Body of pancreas (tissue), 4 donors: ENCODE data around the gene UBE4A.

ENCODE experiments used
- CTCF ChIP-seq, 7 experiments: fragments of 450-650 bp in 4 of 7; fragments of 200-600 bp in 3 of 7; sonication (generic) in 3 of 7; IDR thresholded peaks; one replicate each; pipeline ENCODE4 v1.5.1; 2016 to 2019; ENCODE audit warnings: antibody characterized with exemption in 7 of 7
- POLR2A ChIP-seq, 3 donors: fragments of 450-650 bp; IDR thresholded peaks; one replicate each; pipeline ENCODE4 v1.6.1; 2016; ENCODE audit warnings: antibody characterized with exemption in 3 of 3, mild to moderate bottlenecking in 2 of 3

DNA sequence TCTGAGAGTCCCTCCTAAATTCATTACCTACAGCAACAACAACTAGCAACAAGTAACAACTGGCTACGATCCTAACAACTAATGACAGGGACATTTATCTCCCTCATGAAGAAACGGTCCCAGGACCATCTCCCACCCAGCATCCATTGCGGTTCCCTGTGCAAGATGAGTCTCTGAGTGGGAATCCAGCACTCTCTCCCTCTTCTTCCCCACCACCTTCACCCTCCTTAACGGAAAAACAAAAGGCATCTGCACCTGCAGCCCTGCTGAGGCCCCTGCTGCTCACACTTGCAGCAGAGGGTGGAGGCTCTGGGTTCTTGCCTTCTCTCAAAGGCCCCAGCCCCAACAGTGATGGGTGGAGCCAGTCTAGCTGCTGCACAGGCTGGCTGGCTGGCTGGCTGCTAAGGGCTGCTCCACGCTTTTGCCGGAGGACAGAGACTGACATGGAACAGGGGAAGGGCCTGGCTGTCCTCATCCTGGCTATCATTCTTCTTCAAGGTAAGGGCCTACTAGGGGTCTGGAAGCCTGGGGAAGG is 15.4 kb upstream of the UBE4A start, which contains the start of gene CD3G:
- no peak for TF ChIP-seq POLR2A (IDR thresholded peaks at IDR 0.05)
- no peak for TF ChIP-seq CTCF (IDR thresholded peaks at IDR 0.05)
